ENCODE measurements around the gene PRELP.

The PRELP gene

GRCh38 chr1:203531063-203531462, 55.5 kb downstream of the PRELP start:
- no peaks in the 10 kb centered on the region for H3K27me3 ChIP-seq (replicated peaks; ENCODE audit: control insufficient read depth, insufficient read depth, low read length)
- no peak for TF ChIP-seq CTCF (IDR thresholded peaks at IDR 0.05; ENCODE audit: insufficient read depth, low read length, poor library complexity, severe bottlenecking)
- DNase-seq (ENCODE audit: extremely low read depth, insufficient read length): no peak

GRCh38 chr1:203534012-203534411, 58.4 kb downstream of the PRELP start:
- no peaks in the 10 kb centered on the region; the same call in 1 of the 2 replicates for H3K27me3 ChIP-seq (replicated peaks; ENCODE audit: control insufficient read depth, insufficient read depth, low read length)
- no peak for DNase-seq (ENCODE audit: extremely low read depth, insufficient read length)
- no peak for TF ChIP-seq CTCF (IDR thresholded peaks at IDR 0.05; ENCODE audit: insufficient read depth, low read length, poor library complexity, severe bottlenecking)
- H3K36me3 ChIP-seq (ENCODE audit: control insufficient read depth, insufficient read depth, low read length): no peaks in the 10 kb centered on the region
- no peak overlapping the region for H3K4me3 ChIP-seq (replicated peaks; ENCODE audit: low read depth, low read length)

More at GRCh38 chr1:203531063-203531462, 55.5 kb downstream of the PRELP start:
- Histone ChIP-seq H3K36me3 (ENCODE audit: control insufficient read depth, insufficient read depth, low read length) (no peaks in the 10 kb centered on the region), H3K4me3 (replicated peaks; ENCODE audit: low read depth, low read length) (no peak overlapping the region)

GRCh38 chr1:203534526-203534925, 58.9 kb downstream of the PRELP start:
- no peak for DNase-seq (ENCODE audit: extremely low read depth, insufficient read length)
- Histone ChIP-seq H3K27me3 (replicated peaks; ENCODE audit: control insufficient read depth, insufficient read depth, low read length) (no peaks in the 10 kb centered on the region; the same call in 1 of the 2 replicates), H3K4me3 (replicated peaks; ENCODE audit: low read depth, low read length) (no peak overlapping the region), H3K36me3 (ENCODE audit: control insufficient read depth, insufficient read depth, low read length) (no peaks in the 10 kb centered on the region)
- TF ChIP-seq CTCF (IDR thresholded peaks at IDR 0.05; ENCODE audit: insufficient read depth, low read length, poor library complexity, severe bottlenecking): no peak

- Histone ChIP-seq H3K36me3 (ENCODE audit: control insufficient read depth, insufficient read depth, low read length) (no peaks in the 10 kb centered on the region), H3K4me3 (replicated peaks; ENCODE audit: low read depth, low read length) (no peak overlapping the region), H3K27me3 (replicated peaks; ENCODE audit: control insufficient read depth, insufficient read depth, low read length) (no peaks in the 10 kb centered on the region; the same call in 1 of the 2 replicates)
- no peak for TF ChIP-seq CTCF (IDR thresholded peaks at IDR 0.05; ENCODE audit: insufficient read depth, low read length, poor library complexity, severe bottlenecking)
- DNase-seq (ENCODE audit: extremely low read depth, insufficient read length): no peak
Measured at GRCh38 chr1:203536575-203536974, 61.0 kb downstream of the PRELP start.

GRCh38 chr1:203536980-203537455, 61.4 kb downstream of the PRELP start:
- DNase-seq (ENCODE audit: extremely low read depth, insufficient read length): no peak
- Histone ChIP-seq H3K27me3 (replicated peaks; ENCODE audit: control insufficient read depth, insufficient read depth, low read length) (no peaks in the 10 kb centered on the region; the same call in 1 of the 2 replicates), H3K36me3 (ENCODE audit: control insufficient read depth, insufficient read depth, low read length) (no peaks in the 10 kb centered on the region), H3K4me3 (replicated peaks; ENCODE audit: low read depth, low read length) (no peak overlapping the region)
- TF ChIP-seq CTCF (IDR thresholded peaks at IDR 0.05; ENCODE audit: insufficient read depth, low read length, poor library complexity, severe bottlenecking): no peak
